K562 (cell line): Measurements from ENCODE around the gene HTRA3. TPM values are rescaled to one million over a fixed set of nuclear protein-coding genes. Genes with fewer than 3 reads are reported as not detected.

Experiments
- ATF4 ChIP-seq: fragments of 450-650 bp; formaldehyde crosslinking; IDR thresholded peaks from 2 replicates; pipeline ENCODE4 v1.4.0; 2022; ENCODE audit warnings: mild to moderate bottlenecking, moderate library complexity
- CCNT2 ChIP-seq: IDR thresholded peaks from 2 replicates; pipeline ENCODE4 v1.6.1; 2011; ENCODE audit warnings: borderline replicate concordance, low read depth, mild to moderate bottlenecking, moderate library complexity, mixed read lengths, low read length; ENCODE audit not compliant: insufficient read length; ENCODE audit errors: extremely low read depth
- CHD1 ChIP-seq: fragments of 200-600 bp; sonication (generic); IDR thresholded peaks from one replicate; pipeline ENCODE4 v1.6.1; 2012; ENCODE audit warnings: mild to moderate bottlenecking, moderate library complexity, low read length, inconsistent platforms
- CTCFL ChIP-seq: IDR thresholded peaks from 2 replicates; pipeline ENCODE4 v1.6.1; 2011; ENCODE audit warnings: borderline replicate concordance, low read depth, mild to moderate bottlenecking, moderate library complexity, low read length; ENCODE audit not compliant: insufficient read depth, poor library complexity, severe bottlenecking
- FIP1L1 ChIP-seq: fragments of 200-400 bp; formaldehyde crosslinking; IDR thresholded peaks from 2 replicates; pipeline ENCODE4 v1.6.1; 2018; ENCODE audit warnings: mild to moderate bottlenecking, low read depth, low read length; ENCODE audit not compliant: poor library complexity, severe bottlenecking
- FOSL1 ChIP-seq: fragments of 200-800 bp; sonication (Bioruptor generic); conservative IDR thresholded peaks from 2 replicates; pipeline ENCODE4 v1.6.1; 2016; ENCODE audit warnings: missing genetic modification characterization, missing compliant biosample characterization
- FOXO4 ChIP-seq: fragments of 450-650 bp; formaldehyde crosslinking; IDR thresholded peaks from 2 replicates; pipeline ENCODE4 v1.4.0; 2020; ENCODE audit warnings: mild to moderate bottlenecking, moderate library complexity
- LEF1 ChIP-seq: fragments of 450-650 bp; IDR thresholded peaks from 2 replicates; pipeline ENCODE4 v1.6.1; 2016; ENCODE audit warnings: mild to moderate bottlenecking
- MBD1 ChIP-seq: fragments of 250-450 bp; sonication (Bioruptor Pico); IDR thresholded peaks from 2 replicates; pipeline ENCODE4 v1.8.0; 2022; ENCODE audit warnings: inconsistent platforms
- POU5F1 ChIP-seq: fragments of 150-350 bp; IDR thresholded peaks from 2 replicates; pipeline ENCODE4 v1.6.1; 2014; ENCODE audit warnings: borderline replicate concordance, low read length, low read depth, mild to moderate bottlenecking; ENCODE audit not compliant: partially characterized antibody
- XRCC5 ChIP-seq: fragments of 200-400 bp; formaldehyde crosslinking; IDR thresholded peaks from 2 replicates; pipeline ENCODE4 v1.6.1; 2017; ENCODE audit warnings: low read depth, mild to moderate bottlenecking, low read length
- ZC3H4 ChIP-seq: sonication (generic); formaldehyde crosslinking; IDR thresholded peaks from 2 replicates; pipeline ENCODE4 v1.9.0; 2021; ENCODE audit warnings: missing genetic modification reagents, borderline replicate concordance
- ZFP91 ChIP-seq: sonication (generic); formaldehyde crosslinking; IDR thresholded peaks from 2 replicates; pipeline ENCODE4 v1.8.0; 2022; ENCODE audit warnings: mild to moderate bottlenecking, missing genetic modification reagents
- ZNF512 ChIP-seq: IDR thresholded peaks from 2 replicates; pipeline ENCODE4 v1.6.1; 2016; ENCODE audit warnings: missing genetic modification characterization, missing compliant biosample characterization
- ZNF589 ChIP-seq: fragments of 200-800 bp; sonication (Bioruptor generic); IDR thresholded peaks from 2 replicates; pipeline ENCODE4 v1.6.1; 2016; ENCODE audit warnings: low read depth, missing genetic modification characterization, missing compliant biosample characterization
- ZNF77 ChIP-seq: fragments of 250-450 bp; sonication (Bioruptor Pico); IDR thresholded peaks from 2 replicates; pipeline ENCODE4 v1.5.0; 2020
- polyA plus RNA-seq, 8 experiments: library from polyadenylated mRNA; depleted of rRNA in 4 of 8; stranded (reverse) in 5 of 8; unstranded in 3 of 8; fragments of >200 nt; fragmentation: Nextera tagmentation in 2 of 8; fragmentation: Illumina TruSeq in 1 of 8; extraction: Ambion mirVana in 2 of 8; extraction: Trizol in 1 of 8; gene quantifications; 2 replicates each; pipeline versions ENCODE4 v1.2.1 to v1.2.3, GENCODE V29; 2011 to 2014; ENCODE audit warnings: inconsistent platforms in 1 of 8, missing spikeins in 1 of 8
- total RNA-seq, 7 experiments: library from RNA; depleted of rRNA in 6 of 7; stranded (reverse); fragments of >200 nt in 6 of 7; fragmentation: Illumina TruSeq in 2 of 7; extraction: Trizol in 2 of 7; gene quantifications; 2 replicates each; pipeline versions ENCODE4 v1.2.1 to v1.2.3, GENCODE V29; 2011 to 2021; ENCODE audit warnings: low replicate concordance in 1 of 7

Gene HTRA3
- total and polyA plus RNA-seq, 9 of the 15 experiments (the other 6 are each of a cell fraction or from before 2014, with no cell fraction given), result 0.04 TPM; not detected in 8

GRCh38 chr4:8252301-8253173 lies 17.0 kb upstream of the HTRA3 start (continued):
- TF ChIP-seq ZNF512 (tag), result no peak
- TF ChIP-seq CTCFL, result no peak
- peak; percentile 79 for TF ChIP-seq CCNT2
- peak; percentile 63; the same call in 1 of the 2 replicates for TF ChIP-seq ATF4
- TF ChIP-seq ZNF77 (CRISPR knock-in tag), result no peak
- peak; percentile 96 for TF ChIP-seq ZNF589 (CRISPR knock-in tag)
- no peak for TF ChIP-seq XRCC5
- TF ChIP-seq LEF1, result peak; percentile 99
- no peak for TF ChIP-seq ZC3H4 (CRISPR knock-in tag)
- no peak for TF ChIP-seq FIP1L1
- TF ChIP-seq FOSL1, result peak; percentile 65; the same call in 1 of the 2 replicates
- no peak for TF ChIP-seq CHD1
- TF ChIP-seq MBD1, result no peak
- no peak for TF ChIP-seq ZFP91 (CRISPR knock-in tag)
- no peak for TF ChIP-seq FOXO4 (CRISPR knock-in tag)
- no peak for TF ChIP-seq POU5F1
